PC-3 (cell line): Measurements from ENCODE around the gene SUPT16H. TPM values are rescaled to one million over a fixed set of nuclear protein-coding genes. Genes with fewer than 3 reads are reported as not detected.

Experiments
- ATAC-seq: fragments of 200-7000 bp; cut with Tn5 transposase; 2 replicates; pipeline ENCODE4 v1.9.1; 2020; ENCODE audit warnings: mild to moderate bottlenecking, moderate library complexity
- BruUV-seq: library from RNA; stranded (reverse); fragments of 400-500 nt; replicated peaks from 2 replicates; lab custom pipeline; 2021; lab: Mats Ljungman, UMichigan
- CTCF ChIA-PET: fragments of 300-600 bp; sonication (Branson Sonifier 250); formaldehyde crosslinking; loops from one replicate; lab custom pipeline; 2022; ENCODE audit warnings: antibody characterized with exemption; lab: Charles Lee
- POLR2A ChIA-PET: fragments of 300-600 bp; sonication (Branson Sonifier 250); formaldehyde crosslinking; loops from one replicate; lab custom pipeline; 2022; ENCODE audit warnings: antibody characterized with exemption; ENCODE audit not compliant: unreplicated experiment; lab: Charles Lee
- DNase-seq: peaks from one replicate; pipeline ENCODE4 v3.0.0-alpha.2; 2015
- H2AFZ ChIP-seq: fragments of 300-600 bp; sonication (generic); 2 replicates; pipeline ENCODE4 v1.6.0; 2016; ENCODE audit warnings: antibody characterized with exemption, low read length
- H3F3A ChIP-seq: fragments of 300-600 bp; sonication (generic); one replicate; pipeline ENCODE4 v1.6.0; 2017; ENCODE audit warnings: antibody characterized with exemption, low read length, control low read depth, mild to moderate bottlenecking; ENCODE audit not compliant: unreplicated experiment
- H3K27ac ChIP-seq: fragments of 300-600 bp; sonication (generic); 2 replicates; pipeline ENCODE4 v1.5.1; 2016; ENCODE audit warnings: mild to moderate bottlenecking, low read length
- H3K27me3 ChIP-seq: fragments of 300-600 bp; sonication (generic); 2 replicates; pipeline ENCODE4 v1.6.1; 2016; ENCODE audit warnings: low read length, mixed read lengths
- H3K36me3 ChIP-seq: fragments of 300-600 bp; sonication (generic); 2 replicates; pipeline ENCODE4 v1.6.1; 2016; ENCODE audit warnings: low read depth, mixed run types, low read length, mixed read lengths
- H3K4me1 ChIP-seq: fragments of 300-600 bp; sonication (generic); 2 replicates; pipeline ENCODE4 v1.5.1; 2016; ENCODE audit warnings: low read length; ENCODE audit not compliant: insufficient read depth
- H3K4me2 ChIP-seq: fragments of 300-600 bp; sonication (generic); 2 replicates; pipeline ENCODE4 v1.6.0; 2016; ENCODE audit warnings: low read length
- H3K4me3 ChIP-seq: fragments of 300-600 bp; sonication (generic); 2 replicates; pipeline ENCODE4 v1.5.1; 2016; ENCODE audit warnings: mild to moderate bottlenecking, low read length, mixed read lengths
- H3K79me2 ChIP-seq: fragments of 300-600 bp; sonication (generic); 2 replicates; pipeline ENCODE4 v1.6.1; 2017; ENCODE audit warnings: low read length, mixed read lengths
- H3K9ac ChIP-seq: fragments of 300-600 bp; sonication (generic); 2 replicates; pipeline ENCODE4 v1.6.0; 2016; ENCODE audit warnings: mild to moderate bottlenecking, low read length
- H3K9me2 ChIP-seq: fragments of 300-600 bp; sonication (generic); replicated peaks from 2 replicates; pipeline ENCODE4 v1.6.1; 2016; ENCODE audit warnings: mixed run types, low read length, mixed read lengths
- H3K9me3 ChIP-seq: fragments of 300-600 bp; sonication (generic); 2 replicates; pipeline ENCODE4 v1.6.1; 2016; ENCODE audit warnings: low read length, mixed read lengths
- H4K20me1 ChIP-seq: fragments of 300-600 bp; sonication (generic); 2 replicates; pipeline ENCODE4 v1.6.1; 2016; ENCODE audit warnings: low read length, mixed read lengths
- EZH2 ChIP-seq: fragments of 300-600 bp; sonication (generic); IDR thresholded peaks from one replicate; pipeline ENCODE4 v1.6.1; 2017; ENCODE audit warnings: antibody characterized with exemption, mild to moderate bottlenecking, low read length; ENCODE audit not compliant: unreplicated experiment
- EZH2phosphoT487 ChIP-seq: fragments of 300-600 bp; sonication (generic); IDR thresholded peaks from 2 replicates; pipeline ENCODE4 v1.6.1; 2018; ENCODE audit warnings: mild to moderate bottlenecking, antibody characterized with exemption, low read length, borderline replicate concordance
- intact Hi-C: fragments of 100-400 bp; cut with micrococcal nuclease; formaldehyde crosslinking; loops from 2 replicates; pipeline ENCODE4 v1.9.0; 2023
- total RNA-seq: library from RNA; depleted of rRNA; stranded (reverse); fragments of >200 nt; gene quantifications from 2 replicates; pipeline ENCODE4 v1.2.3, GENCODE V29; 2014
- TF ChIP-seq, protein P1 (sequence below): fragments of 300-600 bp; sonication (generic); conservative IDR thresholded peaks from 2 replicates; pipeline ENCODE4 v1.5.1; 2017; ENCODE audit warnings: antibody characterized with exemption, low read depth, mild to moderate bottlenecking, low read length

SUPT16H gene
- total RNA-seq, 1 experiment from 2014 or later: 92.6 TPM

DNA sequence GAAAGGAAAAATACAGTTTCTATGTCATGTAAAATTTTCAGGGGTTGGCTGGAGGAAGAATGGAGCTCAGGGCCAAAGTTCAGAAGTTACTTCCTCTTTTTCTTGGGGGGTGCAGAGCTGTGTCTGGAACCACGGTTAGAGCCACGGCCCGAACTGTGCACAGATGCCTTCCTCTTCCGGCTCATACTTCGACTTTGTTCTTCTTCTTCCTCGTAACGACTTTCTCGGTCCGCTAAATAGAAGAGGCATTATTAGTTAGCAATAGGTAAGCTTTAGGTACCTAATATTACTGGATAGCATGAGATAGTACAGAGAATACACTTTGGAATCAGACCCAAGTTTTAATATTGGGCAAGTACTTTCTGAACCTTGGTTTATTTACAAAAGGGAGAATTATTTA lies 31.2 kb downstream of the SUPT16H start:
- no peaks in the 10 kb centered on the region for H3K27me3 ChIP-seq
- TF ChIP-seq EZH2 (no peak), EZH2phosphoT487 (no peak)
- TF ChIP-seq, protein P1, sequence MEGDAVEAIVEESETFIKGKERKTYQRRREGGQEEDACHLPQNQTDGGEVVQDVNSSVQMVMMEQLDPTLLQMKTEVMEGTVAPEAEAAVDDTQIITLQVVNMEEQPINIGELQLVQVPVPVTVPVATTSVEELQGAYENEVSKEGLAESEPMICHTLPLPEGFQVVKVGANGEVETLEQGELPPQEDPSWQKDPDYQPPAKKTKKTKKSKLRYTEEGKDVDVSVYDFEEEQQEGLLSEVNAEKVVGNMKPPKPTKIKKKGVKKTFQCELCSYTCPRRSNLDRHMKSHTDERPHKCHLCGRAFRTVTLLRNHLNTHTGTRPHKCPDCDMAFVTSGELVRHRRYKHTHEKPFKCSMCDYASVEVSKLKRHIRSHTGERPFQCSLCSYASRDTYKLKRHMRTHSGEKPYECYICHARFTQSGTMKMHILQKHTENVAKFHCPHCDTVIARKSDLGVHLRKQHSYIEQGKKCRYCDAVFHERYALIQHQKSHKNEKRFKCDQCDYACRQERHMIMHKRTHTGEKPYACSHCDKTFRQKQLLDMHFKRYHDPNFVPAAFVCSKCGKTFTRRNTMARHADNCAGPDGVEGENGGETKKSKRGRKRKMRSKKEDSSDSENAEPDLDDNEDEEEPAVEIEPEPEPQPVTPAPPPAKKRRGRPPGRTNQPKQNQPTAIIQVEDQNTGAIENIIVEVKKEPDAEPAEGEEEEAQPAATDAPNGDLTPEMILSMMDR: no peak
- ChIA-PET CTCF (no interaction called here), POLR2A (no interaction called here)
- H2AFZ ChIP-seq: no peak overlapping the region
- no peak overlapping the region for H3K4me3 ChIP-seq
- H3K4me2 ChIP-seq: no peak overlapping the region
- ATAC-seq: no peak
- peaks cover 56% of the 10 kb centered on the region for H3K36me3 ChIP-seq
- intact Hi-C loops: no loop called here
- H3K4me1 ChIP-seq: no peaks in the 10 kb centered on the region
- no peaks in the 10 kb centered on the region for H3K9me3 ChIP-seq
- no peak for DNase-seq
- H4K20me1 ChIP-seq: no peaks in the 10 kb centered on the region
- no peak overlapping the region for H3K9ac ChIP-seq
- no peak overlapping the region for H3K27ac ChIP-seq
- no peaks in the 10 kb centered on the region for H3K9me2 ChIP-seq
- no peaks in the 10 kb centered on the region for H3F3A ChIP-seq
- no TSS peak for BruUV-seq
- no peaks in the 10 kb centered on the region for H3K79me2 ChIP-seq

DNA sequence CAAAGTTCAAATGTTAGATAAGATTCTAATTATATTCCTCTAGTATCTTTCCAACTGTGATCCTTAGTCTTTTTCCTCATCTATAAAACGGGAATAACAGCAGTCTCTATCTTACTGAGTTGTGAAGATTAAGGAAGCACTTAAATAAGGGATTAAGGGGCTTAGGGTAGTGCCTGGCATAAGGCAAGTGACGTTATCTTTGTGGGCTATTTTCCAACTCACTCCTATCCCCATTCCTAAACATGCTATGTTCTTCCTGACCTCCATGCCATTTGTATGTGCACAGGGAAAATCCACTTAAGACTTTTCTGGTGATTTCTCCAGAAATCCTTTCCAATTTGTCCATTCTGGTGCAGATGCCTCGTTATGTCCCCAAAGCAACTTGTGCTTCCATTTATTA lies 33.3 kb downstream of the SUPT16H start:
- Histone ChIP-seq H3K9ac (no peak overlapping the region), H3K4me3 (no peak overlapping the region), H3K27me3 (no peaks in the 10 kb centered on the region), H2AFZ (no peak overlapping the region), H3F3A (no peaks in the 10 kb centered on the region), H3K36me3 (peaks cover 37% of the 10 kb centered on the region), H3K4me1 (no peaks in the 10 kb centered on the region), H3K4me2 (no peak overlapping the region), H4K20me1 (no peaks in the 10 kb centered on the region), H3K79me2 (no peaks in the 10 kb centered on the region), H3K9me2 (no peaks in the 10 kb centered on the region), H3K9me3 (no peaks in the 10 kb centered on the region), H3K27ac (no peak overlapping the region)
- DNase-seq (no peak), ATAC-seq (no peak)
- CTCF ChIA-PET: no interaction called here
- TF ChIP-seq, protein P1: no peak
- no peak for TF ChIP-seq EZH2phosphoT487
- intact Hi-C loops: no loop called here
- POLR2A ChIA-PET: no interaction called here
- BruUV-seq: no TSS peak

DNA sequence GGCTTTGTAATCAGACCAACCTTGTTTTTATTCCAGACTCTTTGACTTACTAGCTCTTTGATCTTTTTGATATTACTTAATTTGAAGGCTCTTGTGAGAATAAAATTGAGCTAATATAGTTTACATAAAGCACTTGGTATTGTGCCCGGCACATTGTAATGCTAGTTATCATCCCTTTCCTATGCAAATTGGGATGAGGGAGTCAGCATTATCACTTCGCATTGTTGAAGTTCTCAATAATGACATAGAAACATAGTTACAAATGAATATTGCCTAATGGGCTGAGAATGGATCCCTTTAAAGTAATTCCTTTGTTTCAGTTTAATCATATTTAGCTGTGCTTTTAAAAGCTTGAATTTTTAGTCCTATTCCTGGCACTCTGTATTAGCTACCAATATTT lies 36.6 kb downstream of the SUPT16H start:
- no peaks in the 10 kb centered on the region for H3K9me2 ChIP-seq
- no peak overlapping the region for H3K4me2 ChIP-seq
- H3F3A ChIP-seq: no peaks in the 10 kb centered on the region
- no peak for DNase-seq
- H3K4me3 ChIP-seq: no peak overlapping the region
- ChIA-PET POLR2A (interaction anchor here (0.5 to 0.6 kb wide), 2 partner anchors 18 to 75 kb away, joined by 3 to 15 read pairs; no protein-coding TSS in a partner anchor), CTCF (no interaction called here)
- H3K36me3 ChIP-seq: peaks cover 11% of the 10 kb centered on the region
- H3K9ac ChIP-seq: no peak overlapping the region
- H3K79me2 ChIP-seq: no peaks in the 10 kb centered on the region
- intact Hi-C loops: loop anchor here (10.0 kb wide), 1 partner anchor 1428 kb away; no protein-coding TSS in a partner anchor
- H4K20me1 ChIP-seq: no peaks in the 10 kb centered on the region
- no peaks in the 10 kb centered on the region for H3K9me3 ChIP-seq
- no peak overlapping the region for H3K27ac ChIP-seq
- ATAC-seq: no peak
- no peaks in the 10 kb centered on the region for H3K27me3 ChIP-seq
- no peak for TF ChIP-seq EZH2phosphoT487
- TF ChIP-seq EZH2: no peak
- TF ChIP-seq, protein P1: no peak
- H2AFZ ChIP-seq: no peak overlapping the region
- no peaks in the 10 kb centered on the region for H3K4me1 ChIP-seq
- BruUV-seq: no TSS peak
